Common myeloid progenitor, CD34-positive (primary cell): Measurements from ENCODE around the gene NRCAM.

ENCODE experiments used
- CTCF ChIA-PET: fragments of 350-600 bp; sonication (Branson Sonifier 250); formaldehyde crosslinking; loops from one replicate; lab custom pipeline; 2021; ENCODE audit warnings: antibody characterized with exemption; lab: Charles Lee
- POLR2A ChIA-PET: fragments of 350-600 bp; sonication (Branson Sonifier 250); formaldehyde crosslinking; loops from one replicate; lab custom pipeline; 2021; ENCODE audit warnings: antibody characterized with exemption; lab: Charles Lee
- DNase-seq, 3 donors: peaks; one replicate each; pipeline versions ENCODE4 v3.0.0 to v3.0.0-alpha.2; 2013
- H3K27ac ChIP-seq, 2 experiments: 1 replicate in 1 of 2; 2 replicates in 1 of 2; pipeline ENCODE4 v1.7.0; 2013; ENCODE audit warnings: inconsistent platforms in 2 of 2, low read length in 2 of 2, mild to moderate bottlenecking in 2 of 2, low read depth in 1 of 2, moderate library complexity in 1 of 2; ENCODE audit not compliant: severe bottlenecking in 2 of 2, insufficient read depth in 1 of 2, poor library complexity in 1 of 2
- H3K27me3 ChIP-seq, 5 experiments: replicated peaks in 2 of 5; 1 replicate in 3 of 5; 2 replicates in 2 of 5; pipeline versions ENCODE4 v1.6.1 to v1.7.0; 2013; ENCODE audit warnings: low read length in 4 of 5, mild to moderate bottlenecking in 2 of 5, moderate library complexity in 2 of 5, inconsistent platforms in 1 of 5; ENCODE audit not compliant: insufficient read depth in 5 of 5, control insufficient read depth in 4 of 5
- H3K36me3 ChIP-seq, 4 experiments: 1 replicate in 2 of 4; 2 replicates in 2 of 4; pipeline versions ENCODE4 v1.6.1 to v1.7.0; 2013; ENCODE audit warnings: low read length in 3 of 4, control low read depth in 1 of 4, mild to moderate bottlenecking in 1 of 4; ENCODE audit not compliant: control insufficient read depth in 4 of 4, insufficient read depth in 4 of 4
- H3K4me1 ChIP-seq, 4 experiments: 1 replicate in 3 of 4; 2 replicates in 1 of 4; pipeline versions ENCODE4 v1.6.1 to v1.7.1; 2013; ENCODE audit warnings: low read length in 3 of 4, mild to moderate bottlenecking in 3 of 4, control low read depth in 1 of 4, inconsistent platforms in 1 of 4, moderate library complexity in 1 of 4; ENCODE audit not compliant: control insufficient read depth in 4 of 4, insufficient read depth in 4 of 4; ENCODE audit errors: control extremely low read depth in 1 of 4
- H3K4me3 ChIP-seq, 7 experiments: 1 replicate in 4 of 7; 2 replicates in 3 of 7; pipeline versions ENCODE4 v1.5.1 to v1.7.0; 2013; ENCODE audit warnings: mild to moderate bottlenecking in 7 of 7, low read length in 6 of 7, moderate library complexity in 6 of 7, inconsistent platforms in 2 of 7, low read depth in 2 of 7, control low read depth in 1 of 7; ENCODE audit not compliant: insufficient read depth in 4 of 7, control insufficient read depth in 1 of 7; ENCODE audit errors: extremely low read depth in 1 of 7
- H3K9me3 ChIP-seq, 5 experiments: 1 replicate in 4 of 5; 2 replicates in 1 of 5; pipeline versions ENCODE4 v1.6.1 to v1.7.1; 2013; ENCODE audit warnings: low read length in 4 of 5, mild to moderate bottlenecking in 2 of 5, inconsistent platforms in 1 of 5, low read depth in 1 of 5, moderate library complexity in 1 of 5; ENCODE audit not compliant: control insufficient read depth in 4 of 5, insufficient read depth in 2 of 5; ENCODE audit errors: control extremely low read depth in 1 of 5
- WGBS: methylation state at CpG from one replicate; pipeline ENCODE4 v1.1.5; 2013; ENCODE audit not compliant: insufficient coverage; 5-methylcytosine and 5-hydroxymethylcytosine counted together

NRCAM gene

DNA sequence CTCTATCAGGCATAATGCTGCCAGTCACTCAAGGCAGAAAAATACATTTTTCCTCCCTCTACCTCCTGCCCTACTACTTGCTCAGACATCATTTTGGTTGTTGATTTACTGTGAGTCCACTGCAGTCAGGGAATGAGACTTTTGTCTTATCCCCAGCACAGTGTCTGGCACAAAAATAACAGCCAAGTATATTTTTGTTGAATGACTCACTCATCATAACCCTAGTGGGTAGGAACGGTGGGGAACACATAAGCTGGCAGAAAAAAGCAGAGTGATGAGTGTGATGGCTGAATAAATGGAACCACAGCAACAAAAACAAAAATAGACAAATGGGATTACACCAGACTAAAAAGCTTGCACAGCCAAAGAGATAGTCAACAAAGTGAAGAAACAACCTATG lies 260.2 kb downstream of the NRCAM start:
- WGBS = no CpG with 5 or more reads among the region's 1 CpG
- Histone ChIP-seq H3K9me3 (no peaks in the 10 kb centered on the region), H3K4me1 (no peaks in the 10 kb centered on the region), H3K27ac (no peak overlapping the region), H3K27me3 (peaks cover 0 to 3% (median 0%) of the 10 kb centered on the region in 5 experiments), H3K36me3 (no peaks in the 10 kb centered on the region), H3K4me3 (no peak overlapping the region)
- no peak for DNase-seq
- ChIA-PET CTCF (no interaction called here), POLR2A (interaction anchor here (0.7 kb wide), 1 partner anchor 90 kb away, joined by 5 read pairs; no protein-coding TSS in a partner anchor)

DNA sequence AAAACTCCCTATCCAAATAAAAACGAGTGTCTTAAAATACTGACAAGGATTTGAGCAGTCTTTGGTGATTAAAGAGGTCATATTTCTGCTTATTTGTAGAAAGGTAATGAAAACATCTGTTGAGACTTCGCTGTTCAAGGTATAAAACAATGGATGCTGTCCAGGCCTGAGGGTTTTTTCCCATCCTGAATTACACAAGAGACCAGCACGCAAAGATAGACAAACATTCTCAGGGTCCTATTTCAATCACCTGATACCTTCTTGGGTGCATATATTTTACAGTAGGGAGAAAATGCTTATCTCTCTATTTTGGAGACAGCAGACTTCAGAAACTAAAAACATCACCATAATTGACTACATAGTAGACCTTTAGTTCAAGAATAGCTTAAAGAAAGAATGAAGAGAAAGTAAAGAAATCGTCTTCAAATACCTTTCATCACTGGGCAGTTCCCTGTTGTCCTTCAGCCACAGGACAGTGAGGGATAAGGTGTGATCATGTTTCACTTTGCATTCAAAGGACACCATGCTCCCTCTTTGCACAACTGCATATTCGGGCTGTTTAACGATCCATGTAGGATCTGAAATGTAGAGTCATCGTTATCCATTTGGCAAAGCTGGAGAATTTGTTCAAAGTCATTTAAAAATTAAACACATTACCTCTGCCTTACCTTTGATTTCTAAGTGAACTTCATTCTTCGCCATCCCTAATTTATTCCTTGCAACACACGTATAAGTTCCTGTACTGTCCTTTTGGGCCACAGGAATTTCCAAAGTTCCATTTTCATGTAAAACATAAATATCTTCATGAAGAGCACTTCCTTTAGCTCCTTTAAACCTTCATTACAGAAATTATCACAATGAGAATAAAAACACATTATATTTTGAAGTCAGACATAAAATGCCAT lies 262.4 kb downstream of the NRCAM start:
- Histone ChIP-seq H3K4me3 (no peak overlapping the region), H3K36me3 (no peaks in the 10 kb centered on the region), H3K27ac (no peak overlapping the region), H3K9me3 (no peaks in the 10 kb centered on the region), H3K4me1 (no peaks in the 10 kb centered on the region), H3K27me3 (peaks cover 0 to 2% (median 0%) of the 10 kb centered on the region in 5 experiments)
- CTCF ChIA-PET = no interaction called here
- WGBS = 82% methylated on average over 4 of the region's 9 CpGs
- DNase-seq = no peak
- POLR2A ChIA-PET = no interaction called here

DNA sequence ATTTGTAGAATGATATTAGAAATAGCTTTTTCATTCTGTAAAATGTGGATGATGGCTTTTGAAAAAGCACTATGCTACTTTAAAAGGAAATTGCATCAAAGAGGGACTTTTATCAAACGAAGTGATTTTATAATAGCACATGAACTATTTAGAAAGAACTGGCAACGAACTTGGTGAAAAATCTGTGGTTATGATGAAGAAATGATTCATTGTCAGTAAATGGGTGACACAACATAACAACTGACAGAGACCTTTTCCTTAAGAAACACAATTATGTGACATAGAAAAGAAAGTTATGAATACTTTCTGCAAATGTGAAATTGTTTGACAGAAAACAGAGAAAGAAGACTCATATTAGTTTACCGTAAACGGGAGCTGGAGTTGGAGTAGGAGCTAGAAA lies 265.3 kb downstream of the NRCAM start:
- H3K4me3 ChIP-seq = no peak overlapping the region
- peaks cover 0 to 2% (median 0%) of the 10 kb centered on the region in 5 experiments for H3K27me3 ChIP-seq
- H3K4me1 ChIP-seq = no peaks in the 10 kb centered on the region
- WGBS = no CpG with 5 or more reads among the region's 4 CpGs
- no peak for DNase-seq
- H3K27ac ChIP-seq = no peak overlapping the region
- POLR2A ChIA-PET = no interaction called here
- H3K36me3 ChIP-seq = no peaks in the 10 kb centered on the region
- CTCF ChIA-PET = no interaction called here
- peaks cover 0 to 3% (median 0%) of the 10 kb centered on the region in 5 experiments for H3K9me3 ChIP-seq

DNA sequence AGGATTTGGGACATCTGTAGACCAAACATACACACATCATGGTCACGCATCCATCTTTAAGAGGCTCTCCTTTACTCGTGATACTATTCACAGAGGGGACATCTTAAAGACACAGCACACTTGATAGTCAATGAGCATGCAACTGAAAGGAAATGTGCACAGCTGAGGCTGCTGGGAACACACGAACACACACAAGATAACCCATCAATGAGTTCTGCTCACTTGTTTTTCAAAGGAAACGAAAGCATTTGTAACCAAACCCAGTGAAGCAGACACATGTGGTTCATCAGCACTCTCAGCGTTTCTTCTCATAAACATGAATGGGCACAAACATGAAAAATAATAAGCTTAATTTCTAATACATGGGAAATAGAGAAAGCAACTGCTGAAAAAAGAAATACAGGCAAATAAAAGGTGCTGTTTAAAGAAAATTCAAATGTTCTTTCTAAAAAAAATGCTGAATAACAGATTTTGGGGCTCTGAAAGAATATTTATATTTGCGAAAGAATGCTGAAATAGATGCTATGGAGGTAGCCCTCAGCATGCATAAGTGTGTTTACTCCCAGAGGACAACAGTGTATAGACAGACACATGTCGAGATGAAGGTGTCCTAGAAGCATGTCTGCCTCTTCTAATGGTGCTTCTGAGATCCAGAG lies 266.4 kb downstream of the NRCAM start:
- CTCF ChIA-PET = no interaction called here

DNA sequence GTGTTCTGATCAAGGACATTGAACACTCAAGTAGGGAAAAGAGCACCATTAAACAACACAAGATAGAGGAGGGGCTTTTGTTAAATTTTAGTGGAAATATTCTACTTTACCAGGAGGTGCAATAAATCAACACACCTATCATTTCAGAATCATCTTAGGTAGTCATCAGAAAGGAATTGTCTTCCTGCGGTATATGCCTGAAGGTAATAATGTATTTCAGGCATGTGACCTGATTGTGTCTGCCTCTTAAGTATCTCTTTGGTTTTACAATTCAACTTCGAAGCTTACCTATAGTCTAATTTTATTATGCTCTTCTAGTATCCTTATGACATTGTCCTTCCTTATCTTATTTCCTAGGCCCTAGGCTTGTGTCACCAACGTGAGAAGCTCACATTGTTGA lies 267.5 kb downstream of the NRCAM start:
- Histone ChIP-seq H3K9me3 (peaks cover 0 to 3% (median 0%) of the 10 kb centered on the region in 5 experiments), H3K4me3 (no peak overlapping the region), H3K36me3 (no peaks in the 10 kb centered on the region), H3K27me3 (peaks cover 0 to 4% (median 3%) of the 10 kb centered on the region in 5 experiments), H3K4me1 (no peaks in the 10 kb centered on the region), H3K27ac (no peak overlapping the region)
- POLR2A ChIA-PET = no interaction called here
- DNase-seq = no peak
- whole genome bisulfite sequencing = no CpG with 5 or more reads among the region's 3 CpGs
- CTCF ChIA-PET = interaction anchor here (2.2 kb wide), 1 partner anchor 308 kb away, joined by 7 read pairs; no protein-coding TSS in a partner anchor

More for the DNA sequence above, 266.4 kb downstream of the NRCAM start:
- WGBS = 60% methylated on average over 5 of the region's 7 CpGs
- POLR2A ChIA-PET = no interaction called here
- H3K27ac ChIP-seq = no peak overlapping the region
- DNase-seq = no peak
- H3K4me3 ChIP-seq = no peak overlapping the region
- H3K9me3 ChIP-seq = peaks cover 0 to 3% (median 0%) of the 10 kb centered on the region in 5 experiments
- H3K36me3 ChIP-seq = no peaks in the 10 kb centered on the region
- no peaks in the 10 kb centered on the region for H3K4me1 ChIP-seq
- H3K27me3 ChIP-seq = peaks cover 0 to 4% (median 0%) of the 10 kb centered on the region in 5 experiments

DNA sequence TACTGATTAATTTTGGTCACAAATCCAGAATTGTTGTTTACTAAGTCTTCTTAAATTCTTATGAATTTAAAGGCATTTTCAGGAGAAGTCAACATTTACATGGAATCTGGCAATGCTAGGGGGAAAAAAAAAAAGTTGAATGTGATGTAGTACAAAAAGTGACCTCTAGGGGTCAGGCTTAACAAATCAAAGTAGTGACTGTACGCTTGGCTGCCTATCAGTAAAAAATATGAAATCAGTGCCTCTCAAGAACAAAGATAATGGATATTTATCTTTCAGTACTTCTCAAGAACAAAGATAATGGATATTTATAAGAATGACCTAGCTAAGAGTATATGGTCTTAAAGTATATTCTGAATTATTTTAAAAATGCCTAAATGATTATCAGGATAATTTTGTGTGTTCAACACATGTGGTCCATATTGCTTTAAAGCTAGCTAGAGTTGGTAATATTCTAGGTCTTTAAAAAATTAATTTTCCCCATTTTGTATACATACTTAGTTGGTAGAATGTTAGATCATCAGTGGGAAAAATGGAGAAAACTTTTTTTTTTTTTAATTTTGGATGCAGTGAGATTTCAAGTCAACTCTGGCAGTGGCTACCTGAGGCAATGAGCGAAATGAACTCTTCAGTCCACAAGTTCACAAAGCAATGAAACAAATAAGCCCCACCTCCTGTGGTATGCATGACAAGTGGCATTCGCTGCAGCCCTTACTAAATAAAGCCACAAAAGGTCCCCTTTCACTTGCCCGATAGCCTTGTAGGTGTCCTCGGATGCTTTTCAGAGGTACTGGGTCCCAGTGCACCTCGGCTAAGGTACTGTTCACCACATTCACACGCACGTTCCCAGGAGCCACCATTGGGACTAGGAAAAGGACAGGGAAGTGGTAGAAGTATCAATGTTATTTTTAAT lies 274.9 kb downstream of the NRCAM start:
- no peak overlapping the region for H3K27ac ChIP-seq
- no peak overlapping the region for H3K4me3 ChIP-seq
- H3K36me3 ChIP-seq = no peaks in the 10 kb centered on the region
- ChIA-PET POLR2A (no interaction called here), CTCF (interaction anchor here (0.7 to 1.9 kb wide), 4 partner anchors 54 to 278 kb away, joined by 3 to 7 read pairs (median 4); no protein-coding TSS in a partner anchor)
- no peaks in the 10 kb centered on the region for H3K9me3 ChIP-seq
- peak; percentile 48 to 71 (median 56) for DNase-seq
- peaks cover 0 to 10% (median 6%) of the 10 kb centered on the region in 5 experiments for H3K27me3 ChIP-seq
- H3K4me1 ChIP-seq = no peaks in the 10 kb centered on the region
- WGBS = 40% methylated on average over 1 of the region's 8 CpGs
